Fibroblast of the conjunctiva (primary cell): Measurements from ENCODE around the gene THADA.

ENCODE experiments used
- DNase-seq: peaks from one replicate; pipeline ENCODE4 v3.0.0-alpha.2; 2010; ENCODE audit warnings: low read depth

THADA gene

GRCh38 chr2:43276266-43276941 is 319.4 kb downstream of the THADA start:
- DNase-seq: no peak

- DNase-seq: no peak
Measured at GRCh38 chr2:43274721-43275120, 321.1 kb downstream of the THADA start.

GRCh38 chr2:43274055-43274454 is 321.8 kb downstream of the THADA start:
- no peak for DNase-seq

- no peak for DNase-seq
Measured at GRCh38 chr2:43273529-43273928, 322.3 kb downstream of the THADA start.

GRCh38 chr2:43270930-43271615 is 324.8 kb downstream of the THADA start:
- DNase-seq: no peak

- no peak for DNase-seq
Measured at GRCh38 chr2:43270461-43270860, 325.4 kb downstream of the THADA start.

GRCh38 chr2:43269706-43270105 is 326.1 kb downstream of the THADA start:
- DNase-seq: peak; percentile 95

- peak; percentile 97 for DNase-seq
Measured at GRCh38 chr2:43269074-43269572, 326.7 kb downstream of the THADA start.

GRCh38 chr2:43268066-43268953 is 327.5 kb downstream of the THADA start:
- no peak for DNase-seq

GRCh38 chr2:43267381-43267780 is 328.5 kb downstream of the THADA start:
- no peak for DNase-seq

GRCh38 chr2:43266711-43267111 is 329.1 kb downstream of the THADA start:
- no peak for DNase-seq

- peak; percentile 22 for DNase-seq
Measured at GRCh38 chr2:43265421-43265820, 330.4 kb downstream of the THADA start.

GRCh38 chr2:43265001-43265400 is 330.8 kb downstream of the THADA start:
- DNase-seq: peak; percentile 33

GRCh38 chr2:43262951-43263350 is 332.9 kb downstream of the THADA start:
- no peak for DNase-seq

GRCh38 chr2:43262239-43262638 is 333.6 kb downstream of the THADA start:
- no peak for DNase-seq

- no peak for DNase-seq
Measured at GRCh38 chr2:43259512-43259911, 336.3 kb downstream of the THADA start.

GRCh38 chr2:43258547-43259156 is 337.2 kb downstream of the THADA start:
- no peak for DNase-seq

- DNase-seq: no peak
Measured at GRCh38 chr2:43255296-43255910, 340.4 kb downstream of the THADA start.

GRCh38 chr2:43254331-43254730 is 341.5 kb downstream of the THADA start:
- DNase-seq: no peak

GRCh38 chr2:43251171-43251731 is 344.6 kb downstream of the THADA start:
- DNase-seq: peak; percentile 73

- no peak for DNase-seq
Measured at GRCh38 chr2:43250015-43250414, 345.8 kb downstream of the THADA start.
